Left colon (tissue), 2 donors: ENCODE results near the gene DNAAF5. TPM values are rescaled to one million over a fixed set of nuclear protein-coding genes. Genes with fewer than 3 reads are reported as not detected.

Experiments used
- ATAC-seq: fragments of 200-7000 bp; cut with Tn5 transposase; one replicate; pipeline ENCODE4 v1.9.1; 2020; ENCODE audit warnings: mild to moderate bottlenecking, moderate library complexity
- DNase-seq, 2 donors: peaks; one replicate each; pipeline ENCODE4 v3.0.0-alpha.2; 2020
- intact Hi-C, 2 donors: fragments of 100-400 bp; cut with DNase I in 1 of 2; cut with micrococcal nuclease in 1 of 2; formaldehyde crosslinking; loops; one replicate each; pipeline versions ENCODE4 v1.11.2 to v1.14.0; 2022; cut with DNase I, micrococcal nuclease
- long read RNA-seq: library from polyadenylated mRNA; unstranded; transcript quantifications from one replicate; pipeline ENCODE4 v2.0.0, GENCODE V29; 2021
- total RNA-seq, 2 donors: library from RNA; stranded (reverse); fragmentation: NEBNext Ultra II Directional; extraction: Animal tissue kit (Norgen Biotek cat#: 25700); gene quantifications; one replicate each; pipeline ENCODE4 v1.2.1, GENCODE V29; 2021
- donor health status: DM: no; HTN: no; CAD: no.
- donor health status: DM: yes; HTN: yes; CAD: no.

DNAAF5 gene
- total RNA-seq: 10 to 100 TPM; 27.8 to 37.1 TPM
- long read RNA-seq, transcript DNAAF5-201 (13 exons, 3,410 nt): major isoform, 18 of 51 reads
- long read RNA-seq, partial matches to known transcripts: 25 of 51 reads
- long read RNA-seq, other reads (novel, unspliced or antisense): 8 of 51 reads

GRCh38 chr7:726084-726853, at the start of gene DNAAF5:
Gene DNAAF5 (plus strand): TSS chr7:726699. CDS start chr7:726721, 22 bp downstream.
- intact Hi-C loops: no loop called here
- ATAC-seq (peak; percentile 85), DNase-seq (peak; percentile 84 to 91)

- intact Hi-C loops: no loop called here
- DNase-seq (no peak), ATAC-seq (no peak)
These were observed 49.5 kb upstream of the DNAAF5 start for GRCh38 chr7:676972-677385.

- no peak for DNase-seq
- intact Hi-C loops: no loop called here
- ATAC-seq: no peak
These were observed 45.9 kb upstream of the DNAAF5 start for GRCh38 chr7:680411-681127.

- ATAC-seq (no peak), DNase-seq (no peak)
- intact Hi-C loops: no loop called here
These were observed 44.8 kb upstream of the DNAAF5 start for GRCh38 chr7:681551-682307.

- intact Hi-C loops: no loop called here
- ATAC-seq (no peak), DNase-seq (no peak)
These were observed 43.7 kb upstream of the DNAAF5 start for GRCh38 chr7:682810-683209.

- ATAC-seq (no peak), DNase-seq (no peak)
- intact Hi-C loops: no loop called here
These were observed 42.8 kb upstream of the DNAAF5 start for GRCh38 chr7:683526-684205.

- intact Hi-C loops: no loop called here
- DNase-seq (no peak), ATAC-seq (no peak)
These were observed 42.1 kb upstream of the DNAAF5 start for GRCh38 chr7:684416-684815.

GRCh38 chr7:685540-685939, 41.0 kb upstream of the DNAAF5 start:
- no peak for ATAC-seq
- intact Hi-C loops: no loop called here

GRCh38 chr7:690478-691360, 35.8 kb upstream of the DNAAF5 start:
- no peak for DNase-seq
- intact Hi-C loops: no loop called here
- ATAC-seq: no peak

More at GRCh38 chr7:685540-685939, 41.0 kb upstream of the DNAAF5 start:
- DNase-seq: no peak

GRCh38 chr7:691361-692045, 35.0 kb upstream of the DNAAF5 start:
- intact Hi-C loops: no loop called here
- DNase-seq: no peak
- ATAC-seq: no peak

- intact Hi-C loops: no loop called here
- ATAC-seq (no peak), DNase-seq (no peak)
These were observed 33.2 kb upstream of the DNAAF5 start for GRCh38 chr7:693280-693679.

GRCh38 chr7:696426-696811, 30.1 kb upstream of the DNAAF5 start:
- intact Hi-C loops: no loop called here
- no peak for ATAC-seq

GRCh38 chr7:696812-697551, 29.5 kb upstream of the DNAAF5 start:
- intact Hi-C loops: no loop called here
- no peak for DNase-seq
- ATAC-seq: no peak

More at GRCh38 chr7:696426-696811, 30.1 kb upstream of the DNAAF5 start:
- no peak for DNase-seq

- ATAC-seq (peak; percentile 82), DNase-seq (no peak)
- intact Hi-C loops: no loop called here
These were observed 27.7 kb upstream of the DNAAF5 start for GRCh38 chr7:698515-699475.

- intact Hi-C loops: no loop called here
- ATAC-seq: no peak
- DNase-seq: no peak
These were observed 26.9 kb upstream of the DNAAF5 start for GRCh38 chr7:699476-700170.
